Transverse colon (tissue), 4 donors: ENCODE measurements around the gene ZNF407.

Experiments
- CTCF ChIP-seq, 5 experiments: fragments of 200-600 bp in 3 of 5; fragments of 450-650 bp in 2 of 5; sonication (generic) in 3 of 5; IDR thresholded peaks; 1 replicate in 2 of 5; 2 replicates in 3 of 5; pipeline ENCODE4 v1.5.1; 2016 to 2017; ENCODE audit warnings: antibody characterized with exemption in 5 of 5, inconsistent platforms in 3 of 5, mild to moderate bottlenecking in 2 of 5, moderate library complexity in 1 of 5
- POLR2A ChIP-seq: fragments of 450-650 bp; IDR thresholded peaks from one replicate; pipeline ENCODE4 v1.6.1; 2016; ENCODE audit warnings: antibody characterized with exemption, mild to moderate bottlenecking, moderate library complexity
- POLR2AphosphoS5 ChIP-seq, 3 donors: sonication (generic); formaldehyde crosslinking; IDR thresholded peaks; one replicate each; pipeline ENCODE4 v1.6.1; 2016; ENCODE audit warnings: antibody characterized with exemption in 3 of 3

DNA sequence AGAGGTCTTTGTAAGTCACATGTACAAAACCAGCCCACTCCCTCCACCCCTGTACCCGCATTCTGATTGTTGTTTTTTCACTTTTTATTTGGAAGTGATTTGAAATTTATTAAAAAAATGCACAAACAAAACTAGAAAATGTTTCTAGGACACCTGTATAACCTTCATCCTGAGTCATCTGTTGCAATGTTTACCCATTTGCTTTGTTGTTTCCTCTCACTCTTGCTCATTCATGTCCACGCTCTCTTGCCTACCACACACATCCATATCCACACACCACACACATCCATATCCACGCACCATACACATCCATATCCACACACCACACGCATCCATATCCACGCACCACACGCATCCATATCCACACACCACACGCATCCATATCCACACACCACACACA is 18.8 kb downstream of the ZNF407 start:
- TF ChIP-seq CTCF (IDR thresholded peaks at IDR 0.05): no peak
- no peak for TF ChIP-seq POLR2A
- TF ChIP-seq POLR2AphosphoS5 (IDR thresholded peaks at IDR 0.05): no peak
